Right renal cortex interstitium (tissue), 3 donors: ENCODE data around the gene XPR1. TPM values are rescaled to one million over a fixed set of nuclear protein-coding genes. Genes with fewer than 3 reads are reported as not detected.
"Not testable (repeated sequence)": the region's sequence is repeated elsewhere in the genome, so short reads cannot be mapped to it uniquely, and the experiment has no call there.

Source experiments
- DNase-seq, 3 donors: peaks; one replicate each; pipeline ENCODE4 v3.0.0-alpha.2; 2013; ENCODE audit warnings: low read depth in 3 of 3, low spot score in 2 of 3
- polyA plus RNA-seq, 3 donors: library from polyadenylated mRNA; unstranded; fragments of 120-200 nt; gene quantifications; one replicate each; pipeline ENCODE4 v1.2.1, GENCODE V29; 2013; ENCODE audit not compliant: insufficient read length in 3 of 3

Gene XPR1
- polyA plus RNA-seq, 3 donors = 36.6 to 40.1 (median 40.0) TPM

DNA sequence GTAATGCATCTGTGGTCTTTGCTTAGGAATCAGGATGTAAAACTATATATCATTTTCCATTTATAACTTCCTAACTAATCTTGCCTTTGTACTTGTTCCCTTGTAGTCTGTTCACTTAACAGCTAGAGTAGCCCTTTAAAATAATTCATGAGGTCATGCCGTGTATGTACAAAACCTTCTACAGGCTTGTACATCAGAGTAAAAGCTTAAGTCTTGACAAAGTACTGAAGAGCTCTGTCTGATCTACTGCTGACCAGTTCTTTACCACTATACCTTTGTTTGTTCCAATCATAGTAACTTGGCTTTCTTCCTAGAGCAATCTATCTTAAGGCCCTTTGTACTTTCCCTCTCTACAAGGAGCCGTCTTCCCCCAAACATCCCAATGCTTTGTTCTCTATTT lies 190.1 kb downstream of the XPR1 start:
- no peak for DNase-seq

GRCh38 chr1:180831507-180831906 lies 199.7 kb downstream of the XPR1 start:
- DNase-seq = not testable (repeated sequence)

GRCh38 chr1:180833180-180833579 lies 201.4 kb downstream of the XPR1 start:
- DNase-seq = not testable (repeated sequence)

- DNase-seq = no peak
Observed at GRCh38 chr1:180836449-180836848, 204.6 kb downstream of the XPR1 start.

GRCh38 chr1:180837020-180837419 lies 205.2 kb downstream of the XPR1 start:
- DNase-seq = no peak

DNA sequence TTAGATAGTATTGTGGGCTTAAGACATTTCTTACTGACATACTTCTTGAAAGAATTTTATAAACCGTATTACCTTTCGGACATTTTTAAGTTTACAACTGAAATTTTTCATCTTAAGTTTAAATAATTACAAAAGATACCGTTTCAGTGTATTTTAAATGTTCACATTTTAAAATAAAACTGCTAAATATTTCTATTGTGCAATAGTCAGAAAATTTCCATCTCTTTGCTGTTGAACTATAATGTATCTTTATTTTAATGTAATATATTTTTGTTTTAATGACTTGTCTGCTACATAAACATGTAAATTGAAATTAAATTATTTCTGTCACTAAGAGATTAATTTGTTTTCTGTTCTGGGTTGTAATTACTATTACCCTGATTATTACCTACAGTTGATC lies 206.7 kb downstream of the XPR1 start:
- no peak for DNase-seq

DNA sequence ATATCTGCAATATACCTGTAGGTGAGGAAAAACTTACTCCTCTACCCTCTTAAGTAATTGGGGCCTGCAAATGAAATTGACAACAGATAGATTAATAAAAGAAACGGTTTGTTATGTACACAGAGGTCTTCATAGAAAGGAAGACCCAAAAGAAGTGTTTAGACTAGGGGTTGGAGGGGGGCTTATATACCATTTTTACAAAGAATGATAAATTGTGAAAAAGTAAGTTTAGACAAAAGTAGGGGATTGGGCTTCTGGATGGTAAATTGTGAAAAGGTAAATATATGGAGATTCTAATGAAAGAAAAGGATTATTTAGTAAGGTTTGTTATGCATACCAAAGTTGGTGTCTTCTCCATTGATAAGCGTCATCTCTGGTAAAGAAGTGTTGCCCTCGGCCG lies 207.7 kb downstream of the XPR1 start:
- DNase-seq = no peak

GRCh38 chr1:180841415-180841814 lies 209.6 kb downstream of the XPR1 start:
- no peak for DNase-seq

DNA sequence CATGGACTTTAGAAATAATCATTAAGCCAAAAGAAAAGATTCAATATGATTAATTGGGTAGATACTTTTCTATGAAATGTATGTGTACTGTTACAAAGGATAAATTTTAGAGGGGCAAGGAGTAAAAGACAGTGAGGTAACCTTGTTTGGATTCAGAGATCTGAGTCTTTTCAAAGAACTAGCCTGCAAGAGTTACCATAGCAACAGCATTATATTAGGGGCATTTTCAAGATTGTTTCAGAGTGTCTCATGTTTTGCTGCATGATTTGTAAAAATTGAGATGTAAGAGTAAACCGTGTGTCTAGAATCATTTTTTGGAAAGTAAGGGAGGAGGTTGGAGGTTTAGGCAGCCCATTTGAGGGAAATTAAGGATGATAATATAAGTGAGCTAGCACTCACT lies 210.2 kb downstream of the XPR1 start:
- no peak for DNase-seq

- no peak for DNase-seq
Observed at GRCh38 chr1:180842491-180843275, 210.9 kb downstream of the XPR1 start.

DNA sequence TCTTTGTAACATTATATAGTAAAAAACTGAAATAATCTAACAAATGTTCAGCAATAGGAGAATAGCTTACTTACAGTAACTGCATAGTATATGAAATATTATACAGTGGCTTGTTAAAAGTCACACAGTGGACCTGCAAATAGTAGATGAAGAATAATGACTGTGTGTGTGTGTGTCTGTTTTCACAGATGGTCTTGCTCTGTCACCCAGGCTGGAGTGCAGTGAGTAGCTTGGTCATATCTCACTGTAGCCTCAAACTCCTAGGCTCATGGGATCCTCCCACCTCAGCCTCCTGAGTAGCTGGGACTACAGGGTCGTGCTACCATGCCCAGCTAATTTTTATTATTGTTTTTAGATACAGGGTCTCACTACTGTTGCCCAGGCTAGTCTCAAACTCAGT lies 213.5 kb downstream of the XPR1 start:
- DNase-seq = no peak

GRCh38 chr1:180848191-180848590 lies 216.4 kb downstream of the XPR1 start:
- no peak for DNase-seq

- DNase-seq = no peak
Observed at GRCh38 chr1:180849031-180849775, 217.4 kb downstream of the XPR1 start.

- DNase-seq = no peak
Observed at GRCh38 chr1:180851995-180852887, 220.4 kb downstream of the XPR1 start.

DNA sequence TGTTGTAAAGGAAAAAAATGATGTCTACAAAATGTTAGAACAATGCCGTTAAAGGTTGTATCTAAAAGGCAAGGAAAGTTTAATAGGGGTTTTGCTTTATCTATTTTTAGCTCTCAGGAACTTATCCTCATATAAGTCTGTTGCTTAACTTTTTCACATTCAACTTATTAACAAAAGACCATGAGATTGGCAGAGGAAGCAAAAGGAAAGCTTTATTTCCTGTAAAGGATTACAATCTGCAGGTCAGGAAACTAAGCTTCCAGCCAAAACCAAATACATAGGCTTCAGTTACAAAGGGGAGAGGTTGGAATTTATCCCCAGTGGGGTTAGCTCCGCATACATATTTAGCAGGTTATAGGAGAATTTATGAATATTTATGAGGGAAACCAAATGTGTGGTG lies 222.2 kb downstream of the XPR1 start:
- no peak for DNase-seq

DNA sequence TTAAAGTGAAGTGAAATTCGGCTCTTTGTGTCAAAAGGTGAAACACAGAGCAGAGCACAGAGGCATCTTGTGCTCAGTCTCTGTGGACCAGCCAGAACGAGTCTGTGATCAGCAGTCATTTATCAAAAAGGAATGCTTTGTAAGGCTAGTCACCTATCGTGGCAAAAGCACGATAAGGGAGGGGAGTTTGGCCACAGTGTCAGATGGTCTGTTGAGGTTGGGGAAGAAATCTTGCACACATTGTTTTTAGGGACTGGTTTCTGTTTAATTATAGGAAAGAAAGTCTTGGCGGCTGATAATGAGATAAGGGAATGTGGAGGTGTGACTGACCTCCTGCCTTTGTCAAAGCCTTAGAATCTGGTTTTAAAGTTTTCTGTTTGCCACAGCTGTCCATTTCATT lies 222.6 kb downstream of the XPR1 start:
- no peak for DNase-seq

- not testable (repeated sequence) for DNase-seq
Observed at GRCh38 chr1:180857947-180858725, 226.3 kb downstream of the XPR1 start.

- no peak for DNase-seq
Observed at GRCh38 chr1:180859306-180859705, 227.5 kb downstream of the XPR1 start.

DNA sequence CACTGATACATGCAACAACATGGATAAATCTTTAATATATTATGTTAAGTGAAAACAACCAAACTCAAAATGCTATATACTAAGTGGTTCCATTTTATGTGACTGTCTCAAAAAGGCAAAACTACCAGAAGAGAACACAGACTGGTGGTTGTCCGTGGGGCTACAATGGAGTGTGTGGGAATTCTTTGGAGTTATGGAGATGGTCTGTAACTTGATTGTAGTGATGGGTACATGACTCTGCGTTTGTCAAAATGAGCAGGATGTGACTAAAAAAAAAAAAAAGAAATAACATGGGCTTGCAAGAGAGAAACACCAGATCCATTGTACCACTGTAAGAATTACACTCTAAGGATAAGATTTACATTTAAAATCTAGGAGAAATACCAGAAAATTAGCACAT lies 228.7 kb downstream of the XPR1 start:
- no peak for DNase-seq

- no peak for DNase-seq
Observed at GRCh38 chr1:180862305-180862704, 230.5 kb downstream of the XPR1 start.
